ENCODE measurements around the gene OR2M2. TPM values are rescaled to one million over a fixed set of nuclear protein-coding genes. Genes with fewer than 3 reads are reported as not detected.

Gene OR2M2
- total RNA-seq, 1 donor from 2014 or later: not detected

- ATAC-seq (no peak), DNase-seq (no peak)
- intact Hi-C loops (cut with DNase I): no loop called here
- no peak within 1 kb of the TSS for H3K27ac ChIP-seq
- no peaks in the 10 kb centered on the region for H3K4me1 ChIP-seq
- no peak for TF ChIP-seq CTCF (IDR thresholded peaks at IDR 0.05)
- no peak within 1 kb of the TSS for H3K4me3 ChIP-seq
- no peaks in the 10 kb centered on the region for H3K27me3 ChIP-seq (ENCODE audit: low read depth)
- H3K9me3 ChIP-seq: peaks cover 11% of the 10 kb centered on the region
- H3K36me3 ChIP-seq: no peaks in the 10 kb centered on the region
These were observed 22.3 kb downstream of the OR2M2 start, which contains the start of gene OR2M3 for GRCh38 chr1:248196965-248197364. TSS of gene OR2M3 (plus strand) at chr1:248197265. CDS start at chr1:248203068, 5,803 bp downstream.

GRCh38 chr1:248215880-248216279 lies 41.3 kb downstream of the OR2M2 start:
- no peak overlapping the region for H3K27ac ChIP-seq
- ATAC-seq (no peak), DNase-seq (no peak)
- H3K4me3 ChIP-seq: no peak overlapping the region
- intact Hi-C loops (cut with DNase I): no loop called here
- no peaks in the 10 kb centered on the region for H3K27me3 ChIP-seq (ENCODE audit: low read depth)
- H3K36me3 ChIP-seq: no peaks in the 10 kb centered on the region
- H3K9me3 ChIP-seq: no peaks in the 10 kb centered on the region
- TF ChIP-seq CTCF (IDR thresholded peaks at IDR 0.05): no peak
- H3K4me1 ChIP-seq: no peaks in the 10 kb centered on the region

- Histone ChIP-seq H3K27ac (no peak overlapping the region), H3K4me3 (no peak overlapping the region), H3K27me3 (ENCODE audit: low read depth) (no peaks in the 10 kb centered on the region), H3K36me3 (no peaks in the 10 kb centered on the region), H3K9me3 (no peaks in the 10 kb centered on the region), H3K4me1 (no peaks in the 10 kb centered on the region)
- no peak for TF ChIP-seq CTCF (IDR thresholded peaks at IDR 0.05)
- DNase-seq (no peak), ATAC-seq (no peak)
- intact Hi-C loops (cut with DNase I): no loop called here
These were observed 50.9 kb downstream of the OR2M2 start for GRCh38 chr1:248225537-248225936.

- no peak overlapping the region for H3K4me3 ChIP-seq
- intact Hi-C loops (cut with DNase I): no loop called here
- ATAC-seq: peak in 1 of 2 donors; percentile 25
These were observed 54.8 kb downstream of the OR2M2 start for GRCh38 chr1:248229360-248229908.

More at GRCh38 chr1:248229360-248229908, 54.8 kb downstream of the OR2M2 start:
- no peaks in the 10 kb centered on the region for H3K9me3 ChIP-seq
- DNase-seq: no peak
- H3K27me3 ChIP-seq (ENCODE audit: low read depth): no peaks in the 10 kb centered on the region
- H3K27ac ChIP-seq: no peak overlapping the region
- H3K36me3 ChIP-seq: no peaks in the 10 kb centered on the region
- no peak for TF ChIP-seq CTCF (IDR thresholded peaks at IDR 0.05)
- H3K4me1 ChIP-seq: no peaks in the 10 kb centered on the region

Other genes starting within 250 kb of the OR2M2 start
- gene OR2AJ1, start 249.9 kb upstream of the OR2M2 start, total RNA-seq: not detected
- not detected for gene OR2L8, start 226.0 kb upstream of the OR2M2 start, total RNA-seq
- not detected for gene OR2AK2, start 209.6 kb upstream of the OR2M2 start, total RNA-seq
- gene OR2L5, start 161.2 kb upstream of the OR2M2 start, total RNA-seq: not detected
- not detected for gene OR2L2, start 144.8 kb upstream of the OR2M2 start, total RNA-seq
- gene OR2L3, start 128.0 kb upstream of the OR2M2 start, total RNA-seq: not detected
- gene OR2L13, start 79.6 kb upstream of the OR2M2 start, total RNA-seq: not detected
- gene OR2M5, start 29.7 kb upstream of the OR2M2 start, total RNA-seq: not detected
- gene OR2M3, start 22.4 kb downstream of the OR2M2 start, total RNA-seq: not detected
- gene OR2M4, start 56.6 kb downstream of the OR2M2 start, total RNA-seq: not detected
- not detected for gene OR2T33, start 103.2 kb downstream of the OR2M2 start, total RNA-seq
- not detected for gene OR2T12, start 128.6 kb downstream of the OR2M2 start, total RNA-seq
- gene OR2M7, start 149.7 kb downstream of the OR2M2 start, total RNA-seq: not detected
- gene OR14C36, start 174.0 kb downstream of the OR2M2 start, total RNA-seq: not detected
- not detected for gene OR2T4, start 186.8 kb downstream of the OR2M2 start, total RNA-seq
- gene OR2T6, start 200.9 kb downstream of the OR2M2 start, total RNA-seq: not detected
- not detected for gene OR2T1, start 228.2 kb downstream of the OR2M2 start, total RNA-seq

Measured in lower lobe of right lung (tissue), 2 donors.